Loucy (cell line): Measurements from ENCODE around the gene GCK.

Experiments used
- H2AFZ ChIP-seq: fragments of 200-600 bp; sonication (generic); 2 replicates; pipeline ENCODE4 v1.6.0; 2016; ENCODE audit warnings: antibody characterized with exemption, mild to moderate bottlenecking, low read length, moderate library complexity
- H3F3A ChIP-seq: fragments of 200-600 bp; 2 replicates; pipeline ENCODE4 v1.6.0; 2016; ENCODE audit warnings: antibody characterized with exemption, low read depth, mild to moderate bottlenecking
- H3K27me3 ChIP-seq: fragments of 200-600 bp; sonication (generic); 2 replicates; pipeline ENCODE4 v1.6.1; 2014; ENCODE audit warnings: low read length, mild to moderate bottlenecking; ENCODE audit not compliant: insufficient read depth, poor library complexity, severe bottlenecking
- H3K36me3 ChIP-seq: fragments of 200-600 bp; sonication (generic); 2 replicates; pipeline ENCODE4 v1.6.1; 2016; ENCODE audit warnings: low read length; ENCODE audit not compliant: insufficient read depth
- H3K4me1 ChIP-seq: fragments of 200-600 bp; sonication (generic); 2 replicates; pipeline ENCODE4 v1.5.1; 2014; ENCODE audit warnings: low read length, mild to moderate bottlenecking; ENCODE audit not compliant: insufficient read depth, poor library complexity, severe bottlenecking
- H3K4me2 ChIP-seq: fragments of 200-600 bp; sonication (generic); 2 replicates; pipeline ENCODE4 v1.6.0; 2014; ENCODE audit warnings: antibody characterized with exemption, low read length, low read depth, mild to moderate bottlenecking; ENCODE audit not compliant: poor library complexity, severe bottlenecking
- H3K4me3 ChIP-seq: fragments of 200-600 bp; sonication (generic); 2 replicates; pipeline ENCODE4 v1.5.1; 2014; ENCODE audit warnings: low read length, mild to moderate bottlenecking, mixed read lengths; ENCODE audit not compliant: poor library complexity, severe bottlenecking
- H3K79me2 ChIP-seq: fragments of 200-600 bp; sonication (generic); 2 replicates; pipeline ENCODE4 v1.6.1; 2014; ENCODE audit warnings: low read length; ENCODE audit not compliant: insufficient read depth
- H3K9ac ChIP-seq: fragments of 200-600 bp; sonication (generic); 2 replicates; pipeline ENCODE4 v1.6.0; 2014; ENCODE audit warnings: mild to moderate bottlenecking, low read depth, low read length, moderate library complexity; ENCODE audit not compliant: poor library complexity, severe bottlenecking
- H3K9me2 ChIP-seq: fragments of 200-600 bp; sonication (generic); replicated peaks from 2 replicates; pipeline ENCODE4 v1.6.1; 2016; ENCODE audit warnings: low read depth, low read length, mixed read lengths
- H3K9me3 ChIP-seq: fragments of 200-600 bp; sonication (generic); 2 replicates; pipeline ENCODE4 v1.6.1; 2014; ENCODE audit warnings: mild to moderate bottlenecking, antibody characterized with exemption, low read length, low read depth; ENCODE audit not compliant: insufficient read depth
- H4K20me1 ChIP-seq: fragments of 200-600 bp; sonication (generic); 2 replicates; pipeline ENCODE4 v1.6.0; 2014; ENCODE audit warnings: antibody characterized with exemption, low read length, mild to moderate bottlenecking; ENCODE audit not compliant: insufficient read depth, poor library complexity, severe bottlenecking
- EZH2phosphoT487 ChIP-seq: fragments of 200-600 bp; IDR thresholded peaks from 2 replicates; pipeline ENCODE4 v1.6.1; 2018; ENCODE audit warnings: antibody characterized with exemption, mild to moderate bottlenecking, moderate library complexity, borderline replicate concordance
- TF ChIP-seq, protein P1 (sequence below): fragments of 200-600 bp; sonication (generic); conservative IDR thresholded peaks from 2 replicates; pipeline ENCODE4 v1.5.1; 2014; ENCODE audit warnings: mild to moderate bottlenecking, antibody characterized with exemption, low read length

The GCK gene

DNA sequence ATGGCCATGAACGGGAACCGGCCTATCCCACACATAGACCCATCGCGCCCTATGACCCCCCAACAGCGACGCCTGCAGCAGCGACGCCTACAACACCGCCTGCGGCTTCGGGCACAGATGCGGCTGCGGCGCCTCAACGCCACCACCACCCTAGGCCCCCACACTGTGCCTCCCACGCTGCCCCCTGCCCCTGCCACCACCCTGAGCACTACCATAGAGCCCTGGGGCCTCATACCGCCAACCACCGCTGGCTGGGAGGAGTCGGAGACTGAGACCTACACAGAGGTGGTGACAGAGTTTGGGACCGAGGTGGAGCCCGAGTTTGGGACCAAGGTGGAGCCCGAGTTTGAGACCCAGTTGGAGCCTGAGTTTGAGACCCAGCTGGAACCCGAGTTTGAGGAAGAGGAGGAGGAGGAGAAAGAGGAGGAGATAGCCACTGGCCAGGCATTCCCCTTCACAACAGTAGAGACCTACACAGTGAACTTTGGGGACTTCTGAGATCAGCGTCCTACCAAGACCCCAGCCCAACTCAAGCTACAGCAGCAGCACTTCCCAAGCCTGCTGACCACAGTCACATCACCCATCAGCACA lies 75.4 kb downstream of the GCK start:
- H3K9ac ChIP-seq: no peak overlapping the region
- TF ChIP-seq, protein P1, sequence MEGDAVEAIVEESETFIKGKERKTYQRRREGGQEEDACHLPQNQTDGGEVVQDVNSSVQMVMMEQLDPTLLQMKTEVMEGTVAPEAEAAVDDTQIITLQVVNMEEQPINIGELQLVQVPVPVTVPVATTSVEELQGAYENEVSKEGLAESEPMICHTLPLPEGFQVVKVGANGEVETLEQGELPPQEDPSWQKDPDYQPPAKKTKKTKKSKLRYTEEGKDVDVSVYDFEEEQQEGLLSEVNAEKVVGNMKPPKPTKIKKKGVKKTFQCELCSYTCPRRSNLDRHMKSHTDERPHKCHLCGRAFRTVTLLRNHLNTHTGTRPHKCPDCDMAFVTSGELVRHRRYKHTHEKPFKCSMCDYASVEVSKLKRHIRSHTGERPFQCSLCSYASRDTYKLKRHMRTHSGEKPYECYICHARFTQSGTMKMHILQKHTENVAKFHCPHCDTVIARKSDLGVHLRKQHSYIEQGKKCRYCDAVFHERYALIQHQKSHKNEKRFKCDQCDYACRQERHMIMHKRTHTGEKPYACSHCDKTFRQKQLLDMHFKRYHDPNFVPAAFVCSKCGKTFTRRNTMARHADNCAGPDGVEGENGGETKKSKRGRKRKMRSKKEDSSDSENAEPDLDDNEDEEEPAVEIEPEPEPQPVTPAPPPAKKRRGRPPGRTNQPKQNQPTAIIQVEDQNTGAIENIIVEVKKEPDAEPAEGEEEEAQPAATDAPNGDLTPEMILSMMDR: no peak
- no peak for TF ChIP-seq EZH2phosphoT487
- H3K27me3 ChIP-seq: no peaks in the 10 kb centered on the region
- H3K4me2 ChIP-seq: no peak overlapping the region
- H3K4me1 ChIP-seq: peaks cover under 1% of the 10 kb centered on the region
- peaks cover 3% of the 10 kb centered on the region for H4K20me1 ChIP-seq
- H2AFZ ChIP-seq: no peak overlapping the region
- no peaks in the 10 kb centered on the region for H3F3A ChIP-seq
- H3K36me3 ChIP-seq: peaks cover 47% of the 10 kb centered on the region; the same call in 1 of the 2 replicates
- H3K4me3 ChIP-seq: no peak overlapping the region
- H3K79me2 ChIP-seq: peaks cover 11% of the 10 kb centered on the region; the same call in 1 of the 2 replicates
- no peaks in the 10 kb centered on the region for H3K9me3 ChIP-seq
- no peaks in the 10 kb centered on the region for H3K9me2 ChIP-seq

DNA sequence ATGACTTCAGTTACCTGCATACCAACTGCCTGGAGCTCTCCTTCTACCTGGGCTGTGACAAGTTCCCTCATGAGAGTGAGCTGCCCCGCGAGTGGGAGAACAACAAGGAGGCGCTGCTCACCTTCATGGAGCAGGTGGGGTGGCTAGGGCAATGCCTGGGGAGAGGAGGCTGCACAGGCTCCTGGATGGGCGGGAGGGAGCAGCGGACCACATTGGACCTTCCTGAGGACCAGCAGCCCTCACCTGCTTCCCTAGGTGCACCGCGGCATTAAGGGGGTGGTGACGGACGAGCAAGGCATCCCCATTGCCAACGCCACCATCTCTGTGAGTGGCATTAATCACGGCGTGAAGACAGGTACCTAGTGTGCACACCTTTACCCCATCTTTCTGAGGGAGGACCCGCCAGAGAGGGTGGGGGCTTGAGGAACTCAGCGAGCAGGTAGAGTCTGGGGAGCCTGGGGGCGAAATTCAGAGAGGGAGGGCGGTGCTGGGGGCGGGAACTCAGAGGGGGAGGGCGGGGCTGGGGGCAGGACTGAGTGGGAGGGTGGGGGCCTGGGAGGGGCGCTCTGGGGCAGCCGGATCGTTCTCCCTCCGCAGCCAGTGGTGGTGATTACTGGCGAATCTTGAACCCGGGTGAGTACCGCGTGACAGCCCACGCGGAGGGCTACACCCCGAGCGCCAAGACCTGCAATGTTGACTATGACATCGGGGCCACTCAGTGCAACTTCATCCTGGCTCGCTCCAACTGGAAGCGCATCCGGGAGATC lies 76.1 kb downstream of the GCK start:
- Histone ChIP-seq H3K4me3 (no peak overlapping the region), H3K4me2 (no peak overlapping the region), H3K79me2 (peaks cover 15% of the 10 kb centered on the region; the same call in 1 of the 2 replicates), H3K9ac (no peak overlapping the region), H3K4me1 (no peaks in the 10 kb centered on the region), H3K27me3 (no peaks in the 10 kb centered on the region), H3K9me3 (no peaks in the 10 kb centered on the region), H2AFZ (no peak overlapping the region), H4K20me1 (peaks cover 5% of the 10 kb centered on the region), H3F3A (no peaks in the 10 kb centered on the region), H3K9me2 (no peaks in the 10 kb centered on the region), H3K36me3 (peaks cover 47% of the 10 kb centered on the region; the same call in 1 of the 2 replicates)
- TF ChIP-seq, protein P1: no peak

DNA sequence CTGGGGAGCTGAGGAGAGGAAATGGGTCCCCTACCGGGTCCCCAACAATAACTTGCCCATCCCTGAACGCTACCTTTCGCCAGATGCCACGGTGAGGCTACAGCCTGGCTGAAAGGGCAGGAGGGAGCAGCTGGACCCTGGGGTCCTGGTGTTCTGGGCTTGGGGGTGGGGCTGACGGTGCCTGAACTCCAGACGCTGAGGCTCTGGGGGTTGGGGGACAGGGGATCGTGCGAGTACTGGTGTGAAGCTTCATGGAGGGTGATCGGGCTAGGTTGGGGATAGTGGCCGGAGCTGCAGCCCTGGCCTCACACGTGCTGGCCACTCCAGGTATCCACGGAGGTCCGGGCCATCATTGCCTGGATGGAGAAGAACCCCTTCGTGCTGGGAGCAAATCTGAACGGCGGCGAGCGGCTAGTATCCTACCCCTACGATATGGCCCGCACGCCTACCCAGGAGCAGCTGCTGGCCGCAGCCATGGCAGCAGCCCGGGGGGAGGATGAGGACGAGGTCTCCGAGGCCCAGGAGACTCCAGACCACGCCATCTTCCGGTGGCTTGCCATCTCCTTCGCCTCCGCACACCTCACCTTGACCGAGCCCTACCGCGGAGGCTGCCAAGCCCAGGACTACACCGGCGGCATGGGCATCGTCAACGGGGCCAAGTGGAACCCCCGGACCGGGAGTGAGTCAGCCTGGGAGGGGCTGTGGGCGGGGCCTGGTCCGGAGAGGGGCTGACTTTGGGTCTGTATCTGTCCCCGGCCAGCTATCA lies 76.8 kb downstream of the GCK start:
- Histone ChIP-seq H3K27me3 (no peaks in the 10 kb centered on the region), H3K79me2 (peaks cover 17% of the 10 kb centered on the region), H3K4me2 (no peak overlapping the region), H4K20me1 (peaks cover 5% of the 10 kb centered on the region), H2AFZ (no peak overlapping the region), H3K9me2 (no peaks in the 10 kb centered on the region), H3K4me3 (no peak overlapping the region), H3F3A (no peaks in the 10 kb centered on the region), H3K36me3 (peaks cover 47% of the 10 kb centered on the region; the same call in 1 of the 2 replicates), H3K4me1 (no peaks in the 10 kb centered on the region), H3K9ac (no peak overlapping the region), H3K9me3 (no peaks in the 10 kb centered on the region)
- TF ChIP-seq EZH2phosphoT487: no peak
